Fibroblast of villous mesenchyme (primary cell): Measurements from ENCODE around the gene ZDHHC1. TPM values are rescaled to one million over a fixed set of nuclear protein-coding genes. Genes with fewer than 3 reads are reported as not detected.

Experiments
- DNase-seq: peaks from one replicate; pipeline ENCODE4 v3.0.0-alpha.2; 2010; ENCODE audit warnings: low read depth
- H3K4me3 ChIP-seq: 2 replicates; pipeline ENCODE4 v1.5.1; 2011; ENCODE audit warnings: low read depth, mild to moderate bottlenecking, low read length
- CTCF ChIP-seq: IDR thresholded peaks from 2 replicates; pipeline ENCODE4 v1.5.1; 2012; ENCODE audit warnings: low read depth, mild to moderate bottlenecking, low read length; ENCODE audit not compliant: insufficient read depth
- total RNA-seq: library from RNA; depleted of rRNA; stranded (reverse); fragments of >200 nt; gene quantifications from 2 replicates; pipeline ENCODE4 v1.2.3, GENCODE V29; 2012

ZDHHC1 gene
- total RNA-seq, 1 donor = 5.2 TPM

- no peak for DNase-seq
- H3K4me3 ChIP-seq = no peak overlapping the region
- no peak for TF ChIP-seq CTCF
Measured at GRCh38 chr16:67449336-67449735, 33.1 kb upstream of the ZDHHC1 start.

DNA sequence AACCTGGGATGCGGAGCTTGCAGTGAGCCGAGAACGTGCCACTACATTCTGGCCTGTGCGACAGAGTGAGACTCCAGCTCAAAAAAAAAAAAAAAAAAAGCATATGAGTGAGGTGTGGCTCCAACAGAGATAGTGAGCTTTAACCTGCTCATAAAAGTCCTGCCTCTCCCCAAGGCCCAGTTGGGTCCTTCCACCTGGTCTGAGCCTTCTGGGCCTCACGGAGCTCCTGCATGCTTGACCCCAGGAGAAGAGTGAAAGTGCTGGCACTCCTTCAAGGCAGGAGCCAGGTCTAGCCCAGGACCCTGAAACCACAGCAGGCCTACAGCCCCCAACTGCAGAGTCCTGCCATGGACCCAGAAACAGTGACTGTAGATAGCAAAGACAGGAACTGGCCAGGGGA lies 32.3 kb upstream of the ZDHHC1 start:
- H3K4me3 ChIP-seq = no peak overlapping the region
- DNase-seq = no peak
- TF ChIP-seq CTCF = no peak

DNA sequence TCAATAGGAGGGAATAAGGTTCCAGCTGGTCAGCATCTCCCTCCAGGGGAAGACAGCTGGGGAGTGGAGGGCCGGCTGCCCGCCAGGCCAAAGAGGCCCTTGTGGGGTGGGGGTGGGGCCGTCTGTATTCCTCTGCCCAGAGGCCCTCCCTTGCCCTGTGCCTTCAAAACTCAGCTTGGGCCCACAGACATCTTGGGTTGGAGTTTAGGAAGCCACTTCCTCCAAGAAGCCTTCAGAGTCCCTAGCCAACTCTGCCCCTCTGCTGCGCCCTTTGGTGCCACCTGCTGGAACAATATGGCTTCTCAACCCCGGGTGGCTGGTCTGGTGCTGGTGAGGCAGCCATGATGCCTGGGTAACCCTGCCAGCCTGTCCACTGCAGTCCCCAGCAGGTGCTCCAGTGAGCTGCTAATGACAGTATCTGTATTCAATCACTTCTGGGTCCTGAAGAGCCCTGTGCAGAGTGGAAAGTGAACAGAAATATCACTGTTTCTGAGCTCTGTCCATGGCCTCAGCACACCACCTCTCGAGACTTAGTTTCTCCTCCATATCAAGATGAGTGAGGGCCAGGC lies 31.3 kb upstream of the ZDHHC1 start:
- H3K4me3 ChIP-seq = no peak overlapping the region
- TF ChIP-seq CTCF = peak; percentile 67
- peak; percentile 87 for DNase-seq

GRCh38 chr16:67446968-67447507 lies 30.8 kb upstream of the ZDHHC1 start:
- no peak for DNase-seq
- TF ChIP-seq CTCF = no peak
- no peak overlapping the region for H3K4me3 ChIP-seq

- no peak overlapping the region for H3K4me3 ChIP-seq
- no peak for TF ChIP-seq CTCF
- DNase-seq = peak; percentile 79
Measured at GRCh38 chr16:67445913-67446907, 29.9 kb upstream of the ZDHHC1 start.

- peak; percentile 12 for TF ChIP-seq CTCF
- no peak for DNase-seq
- H3K4me3 ChIP-seq = no peak overlapping the region
Measured at GRCh38 chr16:67445441-67445912, 29.2 kb upstream of the ZDHHC1 start.
